ENCODE results near the gene KRTAP5-6.
A peak's percentile ranks its signal among the peaks of the same experiment; 100 is the strongest.
"Not testable (repeated sequence)": the region's sequence is repeated elsewhere in the genome, so short reads cannot be mapped to it uniquely, and the experiment has no call there.

The KRTAP5-6 gene

GRCh38 chr11:1661454-1662269 is 35.3 kb upstream of the KRTAP5-6 start:
- not testable (repeated sequence) for DNase-seq

- DNase-seq, result not testable (repeated sequence)
These were observed 34.2 kb upstream of the KRTAP5-6 start for GRCh38 chr11:1662699-1663283.

- no peak for DNase-seq
These were observed 31.7 kb upstream of the KRTAP5-6 start for GRCh38 chr11:1665313-1665712.

- DNase-seq, result no peak
These were observed 29.7 kb upstream of the KRTAP5-6 start for GRCh38 chr11:1667121-1667850.

- DNase-seq, result no peak
These were observed 29.1 kb upstream of the KRTAP5-6 start for GRCh38 chr11:1667906-1668305.

- no peak for DNase-seq
These were observed 28.0 kb upstream of the KRTAP5-6 start for GRCh38 chr11:1668911-1669473.

- peak in 25 of 56 donors; percentile 4 to 55 (median 31) for DNase-seq
These were observed 27.3 kb upstream of the KRTAP5-6 start for GRCh38 chr11:1669546-1670218.

GRCh38 chr11:1670457-1670856 is 26.5 kb upstream of the KRTAP5-6 start:
- DNase-seq, result not testable (repeated sequence)

- DNase-seq, result peak in 1 of 56 donors; percentile 26
These were observed 26.1 kb upstream of the KRTAP5-6 start for GRCh38 chr11:1670905-1671371.

- no peak for DNase-seq
These were observed 25.3 kb upstream of the KRTAP5-6 start for GRCh38 chr11:1671658-1672057.

GRCh38 chr11:1672613-1673350 is 24.2 kb upstream of the KRTAP5-6 start:
- no peak for DNase-seq

GRCh38 chr11:1673446-1674172 is 23.4 kb upstream of the KRTAP5-6 start:
- DNase-seq, result no peak

GRCh38 chr11:1674173-1675131 is 22.5 kb upstream of the KRTAP5-6 start:
- no peak for DNase-seq

GRCh38 chr11:1675536-1676228 is 21.3 kb upstream of the KRTAP5-6 start:
- no peak for DNase-seq

- DNase-seq, result no peak
These were observed 20.7 kb upstream of the KRTAP5-6 start for GRCh38 chr11:1676229-1676740.

- no peak for DNase-seq
These were observed 17.1 kb upstream of the KRTAP5-6 start for GRCh38 chr11:1679881-1680280.

GRCh38 chr11:1682225-1682905 is 14.6 kb upstream of the KRTAP5-6 start:
- no peak for DNase-seq
